NCI-H510A treated with DMSO at 0.1 percent for 48 hours (cell line): ENCODE measurements around the gene DRD4.

Source experiments
- DNase-seq: peaks from one replicate; lab custom pipeline; 2025; lab: John Stamatoyannopoulos, UW

Gene DRD4

DNA sequence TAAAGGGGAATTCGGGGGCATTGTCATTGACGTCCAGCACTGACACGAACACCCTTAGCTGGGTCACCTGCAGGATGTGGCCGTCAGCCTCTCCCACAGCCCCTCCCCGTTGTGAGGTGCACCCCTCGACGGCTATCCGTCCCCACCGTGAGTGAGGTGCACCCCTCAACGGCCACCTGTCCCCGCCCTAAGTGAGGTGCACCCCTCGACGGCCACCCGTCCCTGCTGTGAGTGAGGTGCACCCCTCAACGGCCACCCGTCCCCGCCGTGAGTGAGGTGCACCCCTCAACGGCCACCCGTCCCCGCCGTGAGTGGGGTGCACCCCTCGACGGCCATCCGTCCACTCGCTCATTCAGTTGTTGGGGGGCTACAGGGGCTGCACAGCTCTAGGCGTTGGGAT, 15.2 kb upstream of the DRD4 start:
- DNase-seq: no peak

DNA sequence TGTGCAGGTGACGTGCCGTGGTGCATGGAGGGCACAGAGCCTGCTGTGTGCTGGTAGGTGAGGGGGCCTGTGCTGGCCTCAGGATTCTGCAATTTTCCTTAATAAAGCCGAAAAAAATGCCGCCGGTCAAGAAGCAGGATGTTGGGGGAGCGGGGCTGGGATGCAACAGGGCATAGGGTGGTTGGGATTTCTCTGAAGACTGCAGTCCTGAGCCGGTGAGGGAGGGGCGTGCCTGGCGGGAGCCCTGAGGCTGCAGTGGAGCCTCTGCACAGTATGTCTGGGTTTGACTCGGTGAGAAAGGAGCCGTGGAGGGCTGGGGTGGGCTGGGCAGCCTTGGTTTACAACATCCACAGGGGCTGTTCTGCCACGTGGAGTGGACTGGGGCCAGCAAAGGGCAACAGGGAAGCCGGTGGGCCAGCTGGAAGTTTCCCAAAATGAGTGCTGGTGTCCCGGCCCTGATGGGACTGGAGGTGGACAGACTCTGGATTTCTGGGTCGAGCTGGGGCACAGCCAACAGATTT, 13.7 kb upstream of the DRD4 start:
- DNase-seq: no peak

DNA sequence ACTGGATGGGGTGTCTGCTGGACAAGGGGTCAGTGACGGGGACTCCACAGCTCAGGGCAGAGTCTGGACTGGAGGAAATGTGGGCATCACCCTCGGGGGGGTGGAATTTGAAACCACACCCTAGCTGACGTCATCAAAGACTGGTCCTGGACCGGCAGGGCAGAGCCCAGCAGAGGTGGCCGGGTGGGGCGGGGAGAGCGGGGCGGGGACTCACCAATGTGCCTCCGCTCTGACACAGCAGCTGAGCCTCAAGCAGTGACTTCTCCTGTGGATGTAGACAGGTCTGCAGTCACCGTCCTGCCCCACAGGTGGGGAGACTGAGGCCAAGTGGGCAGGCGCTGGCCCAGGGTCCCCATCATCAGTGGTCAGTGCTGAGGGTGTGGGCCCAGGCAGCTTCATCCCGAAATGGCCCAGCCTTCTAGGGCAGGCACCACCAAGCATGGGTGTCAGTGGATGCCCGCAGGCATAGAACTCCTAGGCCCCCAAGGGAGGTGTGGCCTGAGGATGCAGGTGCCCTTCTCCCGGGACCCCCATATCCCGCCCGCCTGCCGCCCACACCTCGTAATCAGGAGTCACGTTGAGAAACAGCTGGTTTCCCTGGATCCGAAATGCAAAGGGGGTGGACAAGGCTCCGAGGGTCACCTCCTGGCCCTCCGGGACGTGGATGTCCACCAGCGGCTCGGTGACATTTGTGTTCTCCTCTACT, 12.9 kb upstream of the DRD4 start:
- no peak for DNase-seq

DNA sequence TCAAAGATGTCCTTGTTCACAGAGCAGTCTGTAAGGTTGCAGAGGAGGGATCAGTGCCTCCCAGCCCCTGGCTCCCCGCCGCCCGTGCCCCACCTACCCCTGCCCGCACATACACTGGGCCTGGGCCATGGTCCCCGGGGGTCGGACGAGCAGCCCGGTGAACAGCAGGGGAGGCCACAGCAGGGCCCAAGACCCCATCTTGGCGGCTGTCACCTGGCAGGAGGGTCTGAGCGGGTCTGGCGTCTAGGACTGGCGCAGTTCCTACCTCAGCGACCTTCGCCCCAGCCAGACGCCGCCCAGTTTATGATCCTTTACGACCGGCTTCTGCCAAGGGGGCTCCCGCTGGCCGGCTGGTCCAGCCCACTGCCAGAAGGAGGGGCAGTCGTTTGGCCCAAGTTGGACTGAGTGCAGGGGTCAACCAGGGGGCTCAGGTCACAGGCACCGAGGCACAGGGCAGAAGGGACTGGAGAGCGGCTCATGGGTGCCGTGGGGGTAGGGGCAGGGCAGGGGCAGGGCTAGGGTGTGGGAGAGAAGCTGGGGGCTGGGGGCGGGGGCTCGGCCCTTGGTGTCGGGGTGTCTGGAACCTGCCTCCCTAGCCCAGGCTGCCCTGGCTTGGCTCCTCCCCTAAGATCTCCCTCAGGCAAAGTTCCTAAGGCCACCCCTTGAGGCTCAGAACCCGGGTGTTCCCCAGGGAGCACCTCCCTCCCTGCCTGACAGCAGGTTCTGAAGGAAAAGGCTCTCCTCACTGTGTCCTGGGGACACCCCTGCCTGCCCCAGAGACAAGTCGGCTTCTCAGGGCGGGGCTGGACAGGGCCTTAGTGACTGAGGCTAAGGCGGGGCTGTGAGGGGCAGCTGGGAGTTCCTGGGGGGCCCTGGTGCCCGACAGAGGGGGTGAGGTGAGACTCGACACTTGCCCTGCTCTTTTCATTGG, 12.1 kb upstream of the DRD4 start, which contains the start of gene CDHR5:
CDHR5 (minus strand) TSS at position 251 of the 931 bp plus-strand sequence; CDS start at position 198, 53 bp downstream.
- no peak for DNase-seq

DNA sequence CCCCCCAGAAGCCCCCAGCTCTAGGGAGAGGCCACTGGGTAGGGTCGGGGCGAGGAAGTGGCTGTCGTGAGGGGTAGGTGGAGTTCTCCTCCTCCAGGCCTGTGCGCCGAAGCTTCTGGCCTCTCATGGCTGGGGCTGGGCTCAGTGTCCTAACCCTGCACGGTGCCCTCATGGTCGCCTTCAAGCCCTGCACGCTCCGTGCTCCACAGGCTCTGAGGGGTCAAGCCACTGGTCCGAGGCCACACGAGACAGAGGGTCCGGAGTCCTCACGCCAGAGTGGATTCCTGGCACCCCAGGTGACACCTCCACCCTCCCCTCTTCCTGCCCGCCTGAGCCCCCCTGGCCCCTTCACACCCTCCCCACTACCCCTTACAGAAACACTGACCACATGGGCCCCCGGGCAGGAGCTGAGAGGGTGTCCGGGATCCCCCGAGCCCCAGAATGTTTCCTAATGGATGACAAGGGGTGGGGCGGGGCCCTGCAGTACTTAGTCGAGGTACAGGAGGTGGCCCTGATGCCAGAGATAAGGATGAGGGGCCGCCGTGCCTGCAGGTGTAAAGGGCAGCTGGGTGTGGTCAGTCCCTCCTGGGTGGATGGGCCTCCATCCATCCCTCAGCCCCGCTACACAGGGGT, 11.3 kb upstream of the DRD4 start:
- no peak for DNase-seq

DNA sequence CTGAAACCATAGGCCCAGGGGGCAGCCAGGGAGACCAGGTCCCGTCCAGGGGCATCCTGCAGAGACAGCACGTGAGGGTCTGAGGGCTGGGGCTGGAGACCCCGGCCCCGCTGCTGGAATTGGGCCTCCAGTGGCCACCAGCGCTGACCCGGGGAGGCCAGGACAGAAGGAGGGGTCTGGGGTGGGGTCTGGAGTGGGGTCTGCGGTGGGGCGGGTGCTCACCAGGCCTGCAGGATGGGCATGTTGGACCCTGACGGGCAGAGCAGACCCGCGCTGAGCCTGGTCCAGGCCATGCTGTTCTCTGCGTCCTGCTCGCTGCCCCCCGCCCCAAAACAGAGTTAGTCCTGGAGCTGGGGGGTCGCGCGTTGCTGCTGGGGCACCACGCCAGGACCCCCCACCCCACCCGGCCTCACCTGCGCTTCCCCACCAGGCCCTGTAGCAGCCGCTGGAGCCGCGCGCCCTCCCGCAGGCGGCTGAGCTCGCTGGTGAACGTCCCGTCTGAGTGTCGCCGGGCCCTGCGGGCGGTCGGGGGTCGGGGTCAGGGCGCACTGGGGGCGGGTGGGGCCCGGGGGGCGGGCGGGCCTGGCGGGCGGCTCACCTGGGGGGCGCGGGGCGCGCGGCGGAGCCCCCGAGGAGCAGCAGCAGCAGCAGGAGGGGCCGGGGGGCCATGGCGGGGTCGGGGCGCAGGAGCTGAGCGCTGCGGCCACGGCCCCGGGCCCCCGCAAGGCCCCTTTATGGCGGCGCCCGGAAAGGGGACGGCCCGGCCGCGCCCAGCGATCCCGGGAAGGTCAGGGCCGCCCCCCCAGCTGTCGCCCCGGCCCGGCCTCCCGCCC, 10.4 kb upstream of the DRD4 start, which contains the start of gene SCT:
SCT (minus strand) TSS at position 707 of the 833 bp plus-strand sequence; CDS start at position 669, 38 bp downstream.
- no peak for DNase-seq

DNA sequence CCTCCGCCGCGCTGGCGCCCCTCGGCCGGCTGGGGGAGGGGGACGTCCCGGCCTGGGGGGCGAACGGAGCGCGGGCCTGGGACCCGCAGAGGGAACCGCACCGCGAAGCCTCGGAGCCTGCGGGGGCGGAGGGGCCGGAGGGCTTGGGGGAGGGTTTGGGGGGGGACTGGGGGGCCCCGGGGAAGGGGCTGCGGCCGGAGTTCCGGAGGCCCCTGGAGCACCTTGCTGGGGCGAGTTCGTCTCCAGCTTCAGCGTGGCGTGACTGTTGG, 9.8 kb upstream of the DRD4 start:
- DNase-seq: no peak

DNA sequence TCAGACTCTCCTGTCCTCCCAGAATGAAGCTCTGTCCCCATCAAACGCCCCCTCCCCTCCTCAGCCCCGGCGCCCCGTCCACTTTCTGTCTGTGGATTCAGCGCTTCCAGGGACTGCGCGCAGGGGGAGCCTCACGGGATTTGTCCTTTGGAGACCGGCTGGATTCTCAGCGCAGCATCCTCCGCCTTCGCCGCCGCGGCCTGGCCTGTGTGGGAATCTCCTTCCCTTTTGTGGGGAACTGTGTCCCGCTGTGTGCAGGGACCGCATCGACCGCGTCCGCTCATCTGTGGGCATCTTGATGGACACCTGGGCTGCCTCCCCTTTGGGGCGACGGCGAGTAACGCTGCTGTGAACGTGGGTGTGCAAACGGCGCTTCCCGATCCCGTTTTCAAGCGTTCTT, 9.0 kb upstream of the DRD4 start:
- DNase-seq: no peak

DNA sequence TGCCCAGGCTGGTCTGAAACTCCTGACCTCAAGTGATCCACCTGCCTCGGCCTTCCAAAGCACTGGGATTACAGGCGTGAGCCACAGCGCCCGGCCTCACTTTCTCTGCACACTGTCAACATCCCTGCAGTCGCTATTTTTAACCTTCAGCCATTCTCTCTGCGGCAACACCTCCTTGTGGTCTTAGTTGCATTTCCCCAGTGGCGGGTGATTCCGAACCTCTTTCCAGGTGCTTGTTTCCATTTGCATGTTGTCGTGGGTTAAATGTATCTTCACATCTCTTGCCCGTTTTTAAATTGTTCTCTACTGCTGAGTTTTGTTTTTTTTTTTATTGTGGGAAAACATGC, 7.9 kb upstream of the DRD4 start:
- peak; percentile 19 for DNase-seq

DNA sequence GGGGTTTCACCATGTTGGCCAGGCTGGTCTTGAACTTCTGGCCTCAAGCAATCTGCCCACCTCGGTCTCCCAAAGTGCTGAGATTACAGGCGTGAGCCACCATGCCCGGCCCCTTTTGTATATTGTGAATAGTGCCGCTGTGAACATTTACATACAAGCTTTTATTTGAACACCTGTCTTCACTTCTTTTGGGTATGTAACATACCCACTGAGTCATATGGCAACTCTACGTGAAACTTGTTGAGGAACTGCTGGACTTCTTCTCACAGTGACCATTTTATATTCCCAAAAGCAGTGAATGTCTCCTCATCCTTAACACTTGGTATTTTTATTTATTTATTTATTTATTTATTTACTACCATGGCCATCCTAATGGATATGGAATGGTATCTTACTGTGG, 6.2 kb upstream of the DRD4 start:
- no peak for DNase-seq

DNA sequence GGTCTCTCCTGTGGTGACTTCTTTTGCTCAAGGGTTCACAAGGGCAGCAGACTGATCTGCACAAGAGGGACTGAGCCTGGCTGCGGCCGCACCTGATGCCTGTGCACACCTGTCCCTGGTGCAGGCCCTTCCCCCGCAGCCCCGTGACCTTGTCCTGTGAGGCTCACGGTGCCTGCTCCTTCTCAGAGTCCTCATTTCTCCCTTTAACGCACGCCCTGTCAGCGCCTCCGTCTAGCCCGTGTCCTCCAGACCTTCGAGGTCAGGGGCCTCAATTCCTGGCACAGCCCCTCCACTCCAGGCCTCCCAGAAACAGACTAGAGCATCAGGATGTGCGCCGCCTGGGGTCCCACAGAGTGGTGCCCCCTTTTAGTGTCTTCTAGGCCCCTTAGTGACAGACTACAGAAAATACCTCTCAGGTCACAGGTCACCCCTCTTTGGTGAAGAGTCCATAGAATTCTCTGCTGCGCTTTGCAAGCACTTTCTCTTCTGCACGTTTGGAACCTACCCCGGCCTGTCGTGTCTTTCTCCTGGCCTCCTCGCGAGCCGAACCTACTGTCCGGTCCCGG, 1.0 kb upstream of the DRD4 start:
- no peak for DNase-seq

DNA sequence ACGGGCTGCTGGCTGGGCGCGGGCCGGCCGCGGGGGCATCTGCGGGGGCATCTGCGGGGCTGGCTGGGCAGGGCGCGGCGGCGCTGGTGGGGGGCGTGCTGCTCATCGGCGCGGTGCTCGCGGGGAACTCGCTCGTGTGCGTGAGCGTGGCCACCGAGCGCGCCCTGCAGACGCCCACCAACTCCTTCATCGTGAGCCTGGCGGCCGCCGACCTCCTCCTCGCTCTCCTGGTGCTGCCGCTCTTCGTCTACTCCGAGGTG, 194 bp downstream of the DRD4 start:
- DNase-seq: no peak

DNA sequence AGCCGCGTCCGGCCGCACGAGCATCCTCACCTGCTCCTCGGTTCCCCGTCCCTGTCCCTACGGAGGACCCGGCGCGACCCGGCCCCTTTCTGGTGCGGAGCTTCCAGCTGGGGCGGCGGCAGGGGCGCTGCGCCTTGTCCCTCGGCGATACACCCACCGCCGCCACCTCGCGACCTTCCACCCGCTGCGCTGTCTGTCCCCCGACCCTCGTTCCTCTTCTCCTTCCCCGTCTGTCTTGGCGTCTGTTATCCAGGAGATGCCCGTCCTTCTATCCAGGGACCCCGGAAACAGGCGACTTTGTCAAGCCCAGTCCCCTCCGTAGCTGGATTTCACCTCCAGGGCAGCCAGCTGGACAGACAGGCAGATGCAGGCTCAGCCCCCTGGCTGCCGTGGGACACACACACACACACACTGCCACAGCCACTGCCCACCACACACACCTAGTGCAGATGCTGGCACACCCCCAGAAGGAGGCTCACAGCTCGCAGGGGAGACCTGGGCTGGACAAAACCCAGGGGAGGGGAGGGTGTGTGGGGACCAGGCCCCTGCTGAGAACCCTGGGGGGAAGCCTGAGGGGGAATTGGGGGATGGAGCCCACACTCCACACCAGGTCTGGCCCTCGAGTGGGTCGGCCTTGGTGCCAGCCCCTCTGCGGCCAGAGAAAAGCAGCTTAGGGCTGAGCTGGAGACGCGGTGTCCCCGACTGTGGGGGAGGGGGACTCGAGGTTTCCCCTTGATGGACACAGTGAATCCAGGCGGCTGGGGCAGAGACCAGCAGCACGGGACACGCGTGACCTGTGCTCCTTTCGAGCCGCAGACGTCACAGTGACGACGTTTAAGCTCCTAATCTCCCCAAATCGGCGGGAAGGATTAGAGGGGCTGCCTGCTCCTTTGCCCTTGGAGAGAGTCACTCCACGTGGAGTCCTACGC, 788 bp downstream of the DRD4 start:
- no peak for DNase-seq

DNA sequence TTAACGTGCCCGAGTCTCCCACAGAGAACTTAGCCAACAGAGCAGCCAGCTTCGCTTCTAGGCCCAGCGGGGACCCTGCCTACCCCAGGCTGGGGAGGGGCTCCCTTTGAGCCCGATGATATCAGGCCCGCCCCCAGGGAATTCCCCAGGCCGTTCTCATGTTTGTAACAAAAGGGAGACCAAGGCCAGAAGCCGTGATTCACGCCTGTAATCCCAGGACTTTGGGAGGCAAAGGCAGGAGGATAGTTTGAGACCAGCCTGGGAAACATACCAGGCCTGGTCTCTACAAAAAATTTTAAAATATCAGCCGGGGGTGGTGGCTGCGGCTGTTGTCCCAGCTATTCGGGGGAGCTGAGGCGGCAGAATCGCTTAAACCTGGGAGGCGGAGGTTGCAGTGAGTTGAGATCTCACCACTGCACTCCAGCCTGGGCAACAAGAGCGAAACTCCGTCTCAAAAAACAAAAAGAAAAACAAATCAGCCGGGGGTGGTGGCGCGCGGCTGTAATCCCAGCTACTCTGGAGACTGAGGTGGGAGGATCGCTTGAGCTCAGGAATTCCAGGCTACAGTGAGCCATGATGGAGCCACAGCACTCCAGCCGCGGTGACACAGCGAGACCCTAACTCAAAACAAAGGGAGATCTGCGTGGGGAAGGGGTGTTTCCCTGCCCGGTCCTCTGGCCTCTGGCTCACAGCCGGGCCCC, 1.7 kb downstream of the DRD4 start:
- DNase-seq: no peak

DNA sequence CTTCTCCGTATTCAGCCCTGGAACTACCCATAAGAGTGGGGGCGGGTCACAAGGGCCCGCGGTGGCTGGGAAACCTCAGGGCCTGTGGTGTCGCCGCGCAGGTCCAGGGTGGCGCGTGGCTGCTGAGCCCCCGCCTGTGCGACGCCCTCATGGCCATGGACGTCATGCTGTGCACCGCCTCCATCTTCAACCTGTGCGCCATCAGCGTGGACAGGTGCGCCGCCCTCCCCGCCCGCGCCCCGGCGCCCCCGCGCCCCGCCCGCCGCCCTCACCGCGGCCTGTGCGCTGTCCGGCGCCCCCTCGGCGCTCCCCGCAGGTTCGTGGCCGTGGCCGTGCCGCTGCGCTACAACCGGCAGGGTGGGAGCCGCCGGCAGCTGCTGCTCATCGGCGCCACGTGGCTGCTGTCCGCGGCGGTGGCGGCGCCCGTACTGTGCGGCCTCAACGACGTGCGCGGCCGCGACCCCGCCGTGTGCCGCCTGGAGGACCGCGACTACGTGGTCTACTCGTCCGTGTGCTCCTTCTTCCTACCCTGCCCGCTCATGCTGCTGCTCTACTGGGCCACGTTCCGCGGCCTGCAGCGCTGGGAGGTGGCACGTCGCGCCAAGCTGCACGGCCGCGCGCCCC, 2.4 kb downstream of the DRD4 start:
- no peak for DNase-seq

DNA sequence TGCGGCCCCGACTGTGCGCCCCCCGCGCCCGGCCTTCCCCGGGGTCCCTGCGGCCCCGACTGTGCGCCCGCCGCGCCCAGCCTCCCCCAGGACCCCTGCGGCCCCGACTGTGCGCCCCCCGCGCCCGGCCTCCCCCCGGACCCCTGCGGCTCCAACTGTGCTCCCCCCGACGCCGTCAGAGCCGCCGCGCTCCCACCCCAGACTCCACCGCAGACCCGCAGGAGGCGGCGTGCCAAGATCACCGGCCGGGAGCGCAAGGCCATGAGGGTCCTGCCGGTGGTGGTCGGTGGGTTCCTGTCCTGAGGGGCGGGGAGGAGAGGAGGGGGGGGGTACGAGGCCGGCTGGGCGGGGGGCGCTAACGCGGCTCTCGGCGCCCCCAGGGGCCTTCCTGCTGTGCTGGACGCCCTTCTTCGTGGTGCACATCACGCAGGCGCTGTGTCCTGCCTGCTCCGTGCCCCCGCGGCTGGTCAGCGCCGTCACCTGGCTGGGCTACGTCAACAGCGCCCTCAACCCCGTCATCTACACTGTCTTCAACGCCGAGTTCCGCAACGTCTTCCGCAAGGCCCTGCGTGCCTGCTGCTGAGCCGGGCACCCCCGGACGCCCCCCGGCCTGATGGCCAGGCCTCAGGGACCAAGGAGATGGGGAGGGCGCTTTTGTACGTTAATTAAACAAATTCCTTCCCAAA, 3.1 kb downstream of the DRD4 start:
- no peak for DNase-seq

DNA sequence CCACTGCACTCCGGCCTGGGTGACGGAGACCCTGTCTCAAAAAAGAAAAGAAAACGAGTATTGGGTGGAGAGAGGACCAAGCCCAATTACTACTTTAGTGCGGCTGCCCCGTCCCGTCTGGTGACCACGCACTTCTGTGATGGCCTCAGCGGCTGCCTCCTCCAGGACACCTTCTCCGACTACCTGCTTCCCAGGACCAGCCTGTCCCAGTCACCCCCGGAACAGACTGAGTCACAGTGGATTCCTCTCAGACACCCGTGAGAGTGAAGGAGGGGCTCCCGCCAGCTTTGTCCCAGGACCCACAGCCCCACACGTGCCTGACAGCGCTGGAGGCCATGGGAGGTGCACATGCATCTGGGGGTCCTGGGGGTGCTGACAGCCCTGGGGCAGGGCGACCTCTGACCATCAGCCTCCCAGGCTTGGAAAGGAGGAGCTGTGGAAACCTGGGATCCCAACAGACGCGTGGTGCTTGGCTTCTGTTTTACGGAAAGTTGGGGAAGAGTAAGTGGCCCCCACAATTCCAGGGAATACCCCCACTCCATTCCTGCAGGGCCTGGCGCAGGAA, 4.8 kb downstream of the DRD4 start:
- no peak for DNase-seq

DNA sequence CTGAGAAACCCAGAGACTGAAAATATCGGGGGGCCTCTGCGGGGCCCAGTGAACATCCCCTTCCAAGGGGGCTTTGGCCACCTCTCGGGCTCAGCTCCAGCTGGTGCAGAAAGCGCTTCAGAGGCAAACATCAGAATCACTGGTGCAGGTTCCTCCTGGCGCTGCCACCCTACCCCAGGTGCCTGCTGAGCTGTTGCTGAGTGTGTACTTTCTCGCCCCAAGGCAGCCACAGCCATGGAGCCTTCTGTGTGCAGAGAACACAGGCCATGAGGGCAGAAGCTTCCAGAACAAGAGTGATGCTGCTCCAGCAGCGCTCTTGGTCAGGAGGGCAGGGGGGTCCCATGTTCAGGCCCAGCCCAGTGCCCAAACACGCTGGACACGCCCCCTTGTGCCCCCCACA, 6.3 kb downstream of the DRD4 start:
- DNase-seq: no peak
